Measurements from ENCODE around the gene CNOT2. TPM values are rescaled to one million over a fixed set of nuclear protein-coding genes. Genes with fewer than 3 reads are reported as not detected.

The CNOT2 gene
- total and polyA plus RNA-seq, 2 donors (not counting 3 experiments of a cell fraction or from before 2014, with no cell fraction given): 52.2 to 79.7 TPM

DNA sequence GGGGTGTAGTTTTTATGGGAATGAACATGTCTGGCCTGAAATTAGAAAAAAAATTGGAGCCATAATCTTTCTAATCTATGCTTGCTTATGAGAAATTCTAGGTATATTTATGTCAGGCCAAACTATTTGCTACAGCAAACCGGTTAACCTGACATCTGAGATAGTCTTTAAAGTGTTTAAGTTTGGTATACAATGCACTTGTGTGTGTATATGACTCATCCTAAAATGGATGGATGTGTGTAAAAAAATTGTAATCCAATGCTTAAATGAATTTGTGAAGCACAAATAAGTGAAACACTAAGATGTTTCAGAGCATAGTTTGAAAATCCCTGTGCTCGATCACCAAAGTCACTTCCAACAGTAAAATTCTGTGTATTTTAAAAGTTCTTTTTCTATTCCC, 6.7 kb downstream of the CNOT2 start:
- POLR2A ChIA-PET: no interaction called here
- no peaks in the 10 kb centered on the region for H3K9me1 ChIP-seq (replicated peaks; ENCODE audit: control insufficient read depth, extremely low read depth, insufficient read depth, low read length)
- peaks cover 16% of the 10 kb centered on the region for H4K20me1 ChIP-seq (replicated peaks; ENCODE audit: control insufficient read depth, extremely low read depth, insufficient read depth, low read length)
- H3K36me3 ChIP-seq (ENCODE audit: control insufficient read depth in 2 of 2, extremely low read depth in 1 of 2, insufficient read depth in 2 of 2, low read length in 2 of 2): no peaks in the 10 kb centered on the region
- no peak for FAIRE-seq
- no peak overlapping the region for H3K9ac ChIP-seq (replicated peaks; ENCODE audit: extremely low read depth, insufficient read depth, low read length)
- dilution Hi-C loops (cut with MboI; ENCODE audit: extremely low pct_ligation_motif_present, low sequenced_read_pairs) (no loop called here), intact Hi-C loops (cut with micrococcal nuclease) (no loop called here)
- CTCF ChIA-PET: interaction anchor here (1.3 kb wide), 1 partner anchor 372 kb away, joined by 3 read pairs; no protein-coding TSS in a partner anchor
- no peaks in the 10 kb centered on the region for H3K27me3 ChIP-seq (ENCODE audit: control insufficient read depth in 2 of 2, insufficient read depth in 2 of 2, low read length in 2 of 2)
- no peak for TF ChIP-seq POLR2AphosphoS5 (IDR thresholded peaks at IDR 0.05; ENCODE audit: insufficient read depth, low read depth, low read length)
- TF ChIP-seq JUN (IDR thresholded peaks at IDR 0.05; ENCODE audit: borderline replicate concordance, insufficient read depth, insufficient read length, low read depth): no peak
- TF ChIP-seq, protein P1, sequence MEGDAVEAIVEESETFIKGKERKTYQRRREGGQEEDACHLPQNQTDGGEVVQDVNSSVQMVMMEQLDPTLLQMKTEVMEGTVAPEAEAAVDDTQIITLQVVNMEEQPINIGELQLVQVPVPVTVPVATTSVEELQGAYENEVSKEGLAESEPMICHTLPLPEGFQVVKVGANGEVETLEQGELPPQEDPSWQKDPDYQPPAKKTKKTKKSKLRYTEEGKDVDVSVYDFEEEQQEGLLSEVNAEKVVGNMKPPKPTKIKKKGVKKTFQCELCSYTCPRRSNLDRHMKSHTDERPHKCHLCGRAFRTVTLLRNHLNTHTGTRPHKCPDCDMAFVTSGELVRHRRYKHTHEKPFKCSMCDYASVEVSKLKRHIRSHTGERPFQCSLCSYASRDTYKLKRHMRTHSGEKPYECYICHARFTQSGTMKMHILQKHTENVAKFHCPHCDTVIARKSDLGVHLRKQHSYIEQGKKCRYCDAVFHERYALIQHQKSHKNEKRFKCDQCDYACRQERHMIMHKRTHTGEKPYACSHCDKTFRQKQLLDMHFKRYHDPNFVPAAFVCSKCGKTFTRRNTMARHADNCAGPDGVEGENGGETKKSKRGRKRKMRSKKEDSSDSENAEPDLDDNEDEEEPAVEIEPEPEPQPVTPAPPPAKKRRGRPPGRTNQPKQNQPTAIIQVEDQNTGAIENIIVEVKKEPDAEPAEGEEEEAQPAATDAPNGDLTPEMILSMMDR (IDR thresholded peaks at IDR 0.05; ENCODE audit: extremely low read depth in 1 of 2, insufficient read depth in 1 of 2, low read depth in 1 of 2, low read length in 2 of 2): no peak
- TF ChIP-seq MYC (IDR thresholded peaks at IDR 0.05; ENCODE audit: low read depth, low read length): no peak
- no peak for TF ChIP-seq GATA2 (IDR thresholded peaks at IDR 0.05; ENCODE audit: insufficient read depth, insufficient read length, low read depth, low read length)
- TF ChIP-seq, protein P2, sequence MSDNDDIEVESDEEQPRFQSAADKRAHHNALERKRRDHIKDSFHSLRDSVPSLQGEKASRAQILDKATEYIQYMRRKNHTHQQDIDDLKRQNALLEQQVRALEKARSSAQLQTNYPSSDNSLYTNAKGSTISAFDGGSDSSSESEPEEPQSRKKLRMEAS (IDR thresholded peaks at IDR 0.05; ENCODE audit: insufficient read depth, insufficient read length): no peak
- TF ChIP-seq POLR2A (IDR thresholded peaks at IDR 0.05; ENCODE audit: low read depth, low read length): no peak
- no peaks in the 10 kb centered on the region for H3K9me3 ChIP-seq (replicated peaks; ENCODE audit: control insufficient read depth, insufficient read depth, low read length)
- DNase-seq (ENCODE audit: low read depth, low spot score): no peak
- H2AFZ ChIP-seq (ENCODE audit: low read depth, low read length): no peak overlapping the region
- no TSS peak for BruUV-seq (replicated peaks)
- no peak overlapping the region for H3K4me2 ChIP-seq (ENCODE audit: insufficient read depth, low read length)
- peaks cover 41% of the 10 kb centered on the region for H3K4me1 ChIP-seq (ENCODE audit: control insufficient read depth, extremely low read depth, insufficient read depth, low read length)
- H3K79me2 ChIP-seq (ENCODE audit: control insufficient read depth, insufficient read depth, low read length): peaks cover 99% of the 10 kb centered on the region
- no peak overlapping the region for H3K4me3 ChIP-seq (replicated peaks in 1 of 3; ENCODE audit: insufficient read depth in 1 of 3, low read depth in 1 of 3, low read length in 3 of 3)
- H3K27ac ChIP-seq (ENCODE audit: insufficient read depth, low read depth, low read length): no peak overlapping the region

Measured in endothelial cell of umbilical vein (primary cell).